Epithelial cell of prostate (primary cell): Measurements from ENCODE around the gene WWOX.

Experiments used
- DNase-seq: peaks from one replicate; pipeline ENCODE4 v3.0.0-alpha.2; 2011; ENCODE audit warnings: low read depth, low spot score
- H3K27ac ChIP-seq: fragments of 450-650 bp; 2 replicates; pipeline ENCODE4 v1.5.1; 2017; ENCODE audit warnings: mild to moderate bottlenecking

Gene WWOX

DNA sequence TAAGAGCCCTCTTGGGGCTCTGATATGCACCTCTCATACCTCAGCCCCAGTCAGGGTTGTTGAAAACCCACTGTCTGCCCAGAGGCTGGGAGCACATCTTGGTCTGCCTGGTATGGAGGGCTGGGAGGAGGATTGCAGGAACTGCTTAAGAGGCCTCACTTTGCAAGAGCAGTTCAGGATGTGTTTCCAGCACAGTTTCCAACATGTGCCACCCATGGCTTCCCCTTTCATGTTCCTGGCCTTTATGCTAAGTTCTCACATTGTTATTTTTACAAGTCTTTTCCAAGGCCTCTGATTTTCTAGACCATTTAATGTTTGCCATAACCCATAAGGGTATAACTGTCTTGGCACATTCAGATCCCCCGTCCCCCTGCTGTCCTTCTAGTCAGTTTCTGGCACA is 155.4 kb downstream of the WWOX start:
- no peak overlapping the region for H3K27ac ChIP-seq
- DNase-seq = no peak

DNA sequence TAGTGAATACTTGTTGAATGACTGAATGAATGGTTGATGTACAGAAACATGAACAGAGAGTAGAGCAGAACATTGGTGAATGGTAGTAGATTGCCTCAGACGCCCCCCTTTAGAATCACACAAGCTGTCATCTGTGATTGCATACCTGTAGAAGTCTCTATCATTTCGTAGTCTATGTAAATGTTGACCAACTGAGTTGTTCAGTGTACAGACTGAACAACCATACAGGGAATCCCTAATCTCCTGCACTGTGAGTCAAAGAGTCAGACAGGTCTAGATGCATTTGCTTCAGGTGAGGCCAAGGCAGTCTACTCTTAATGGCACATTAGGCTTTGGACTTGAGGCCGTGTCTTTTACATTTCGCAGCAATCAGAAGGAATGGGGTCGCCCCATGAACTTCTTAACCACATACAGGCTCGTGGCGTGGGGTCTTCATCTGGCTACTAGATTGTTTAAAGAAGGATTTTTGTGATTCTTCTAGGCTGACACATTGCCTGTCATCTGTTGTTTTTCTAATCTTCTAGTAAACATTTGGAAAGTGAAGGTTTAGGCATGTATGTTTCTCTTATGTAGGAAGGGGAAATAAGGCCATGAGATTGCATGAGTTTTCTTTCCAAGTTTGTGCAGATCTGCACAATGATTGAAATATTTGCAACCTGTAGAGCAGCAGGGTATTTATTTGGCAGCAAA is 157.4 kb downstream of the WWOX start:
- H3K27ac ChIP-seq = no peak overlapping the region
- no peak for DNase-seq

- DNase-seq = no peak
- no peak overlapping the region for H3K27ac ChIP-seq
Measured at GRCh38 chr16:78257376-78257728, 157.9 kb downstream of the WWOX start.

DNA sequence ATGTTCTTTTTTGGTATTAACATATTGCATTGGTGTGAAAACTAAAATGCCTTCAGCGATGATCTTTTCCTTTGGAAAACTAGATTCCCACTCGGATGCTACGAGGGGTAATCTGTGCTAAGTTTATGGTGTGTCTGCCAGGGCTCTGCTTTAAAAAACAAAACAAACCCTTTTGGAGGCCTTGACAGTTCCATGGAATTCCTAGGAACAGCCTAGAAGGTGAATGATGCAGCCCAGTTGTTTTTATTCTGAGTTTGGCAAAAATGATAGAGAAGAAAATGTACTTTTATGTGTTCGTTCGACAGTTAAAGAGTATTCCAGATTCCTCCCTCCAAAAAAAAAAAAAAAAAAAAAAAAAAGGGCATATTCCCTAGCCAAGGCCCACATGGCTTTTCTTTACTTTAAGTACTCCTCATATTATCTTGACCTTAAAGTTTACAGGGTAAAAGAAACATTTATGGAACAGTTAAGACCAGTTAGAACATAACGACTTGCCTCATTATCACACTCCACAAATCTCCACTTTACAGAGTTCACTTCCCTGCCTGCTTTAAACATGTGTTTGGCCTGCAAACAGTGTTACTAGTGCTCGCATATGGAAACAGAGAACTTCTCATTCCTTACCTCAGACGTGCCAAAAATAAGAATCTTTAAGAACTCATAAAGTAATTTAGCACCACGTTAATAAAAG is 159.1 kb downstream of the WWOX start:
- DNase-seq = no peak
- no peak overlapping the region for H3K27ac ChIP-seq

DNA sequence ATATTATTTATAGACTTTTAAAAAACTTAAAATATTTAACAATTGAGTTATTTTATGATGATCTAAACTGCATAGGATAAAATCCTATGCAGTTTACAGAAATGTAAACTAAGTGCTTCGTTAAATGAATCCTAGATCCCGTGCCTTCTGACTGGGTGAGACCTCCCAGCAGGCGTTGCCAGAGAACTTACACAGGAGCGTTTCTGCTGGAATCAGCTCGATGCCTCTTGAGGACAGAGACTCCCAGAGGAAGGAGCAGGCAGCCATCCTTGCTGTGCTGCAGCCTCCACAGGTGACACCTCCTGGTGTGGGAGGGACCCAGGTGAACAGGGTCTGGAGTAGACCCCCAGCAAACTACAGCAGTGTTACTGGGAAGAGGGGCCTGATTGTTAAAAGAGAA is 160.4 kb downstream of the WWOX start:
- no peak overlapping the region for H3K27ac ChIP-seq
- DNase-seq = no peak

GRCh38 chr16:78264642-78265041 is 165.2 kb downstream of the WWOX start:
- no peak overlapping the region for H3K27ac ChIP-seq
- no peak for DNase-seq

DNA sequence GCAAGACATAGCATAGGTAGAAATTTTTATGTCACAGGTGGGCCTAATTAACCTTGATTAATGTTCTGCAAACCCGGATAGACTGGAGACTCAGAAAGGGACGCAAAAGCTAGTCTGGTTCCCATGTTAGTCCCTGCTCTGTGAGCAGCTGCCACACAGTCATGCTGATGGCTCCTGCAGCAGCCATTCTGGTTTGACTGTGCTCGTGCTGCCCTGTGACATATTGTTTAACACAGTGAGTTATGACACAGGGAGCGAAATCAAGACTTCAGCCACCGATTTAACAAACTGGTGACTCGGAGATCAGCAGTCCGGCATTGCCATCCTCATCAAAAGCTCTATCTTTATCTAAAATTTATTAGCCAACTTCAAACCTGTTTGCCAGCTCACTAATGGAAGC is 169.8 kb downstream of the WWOX start:
- DNase-seq = no peak
- H3K27ac ChIP-seq = no peak overlapping the region

DNA sequence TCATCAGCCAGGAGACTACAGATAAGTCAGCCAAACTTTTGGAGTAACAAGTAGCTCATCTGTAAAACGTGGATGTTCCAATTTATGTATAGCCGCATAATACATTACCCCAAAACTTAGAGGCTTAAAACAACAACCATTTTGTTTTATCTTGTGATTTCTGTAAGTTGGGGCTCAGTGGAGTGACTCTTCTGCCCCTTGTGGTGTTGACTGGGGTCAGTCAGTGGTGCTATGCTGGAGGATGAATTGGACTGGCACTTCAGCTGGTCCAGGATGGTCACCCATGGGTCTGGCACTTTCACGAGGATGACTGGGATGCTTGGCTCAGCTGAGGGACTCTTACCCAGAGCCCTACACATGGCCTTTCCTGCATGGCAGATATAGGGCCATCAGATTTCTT is 172.5 kb downstream of the WWOX start:
- no peak for DNase-seq
- H3K27ac ChIP-seq = no peak overlapping the region

- H3K27ac ChIP-seq = no peak overlapping the region
- no peak for DNase-seq
Measured at GRCh38 chr16:78274771-78275170, 175.3 kb downstream of the WWOX start.

- DNase-seq = no peak
- H3K27ac ChIP-seq = no peak overlapping the region
Measured at GRCh38 chr16:78275420-78275819, 176.0 kb downstream of the WWOX start.

- H3K27ac ChIP-seq = no peak overlapping the region
Measured at GRCh38 chr16:78277321-78278055, 178.0 kb downstream of the WWOX start.

GRCh38 chr16:78278056-78278450 is 178.6 kb downstream of the WWOX start:
- H3K27ac ChIP-seq = no peak overlapping the region
- no peak for DNase-seq

More at GRCh38 chr16:78277321-78278055, 178.0 kb downstream of the WWOX start:
- DNase-seq = no peak

DNA sequence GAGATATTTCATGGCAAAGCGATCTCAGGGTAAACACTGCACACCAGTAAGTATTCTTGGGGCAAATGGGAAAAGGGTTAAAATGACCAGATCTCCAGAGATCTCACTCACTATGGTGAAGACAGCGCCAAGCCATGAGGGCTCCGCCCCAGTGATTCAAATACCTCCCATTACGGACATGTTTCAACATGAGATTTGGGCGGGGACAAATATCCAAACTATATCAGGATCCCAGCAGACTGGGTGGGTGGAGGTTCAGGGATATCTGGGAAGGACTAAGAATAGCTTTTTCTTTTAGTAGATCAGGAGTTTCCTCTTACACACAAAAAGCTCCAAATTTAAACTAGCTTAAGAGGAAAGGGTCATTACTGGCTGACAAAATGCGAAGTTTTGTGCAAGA is 181.7 kb downstream of the WWOX start:
- DNase-seq = no peak
- H3K27ac ChIP-seq = no peak overlapping the region

DNA sequence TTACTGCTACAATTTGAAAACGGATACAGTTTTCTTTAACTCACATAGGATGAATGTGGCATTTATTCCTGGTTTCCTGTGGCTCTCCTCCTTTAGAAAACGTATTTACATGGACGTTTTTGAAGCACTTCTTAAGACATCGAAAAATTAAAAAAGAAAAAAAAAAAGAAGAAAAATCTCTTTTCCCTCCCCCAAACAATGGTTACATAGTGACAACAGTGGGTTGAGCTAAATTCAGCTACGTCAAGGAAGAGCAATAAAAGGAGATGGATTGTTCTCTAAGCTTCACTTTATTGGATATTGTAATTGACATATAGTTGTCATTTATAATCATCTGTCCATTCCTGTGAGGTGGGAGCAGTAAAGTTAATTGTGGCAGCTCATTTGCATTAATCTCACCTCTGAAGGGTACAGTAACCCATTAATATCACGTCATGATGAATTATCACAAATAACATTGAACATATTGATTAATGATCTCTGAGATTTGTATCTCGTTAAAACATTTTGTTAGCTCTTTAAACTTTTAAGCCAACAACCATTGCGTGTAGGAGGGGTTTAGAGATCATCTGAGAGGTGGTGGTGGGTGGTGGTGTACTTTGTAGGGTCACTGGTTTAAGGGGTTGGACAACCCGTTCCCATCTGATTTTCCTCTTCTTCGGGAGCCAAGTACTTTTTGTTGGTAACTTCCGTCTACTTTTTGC is 184.2 kb downstream of the WWOX start:
- no peak for DNase-seq
- no peak overlapping the region for H3K27ac ChIP-seq

DNA sequence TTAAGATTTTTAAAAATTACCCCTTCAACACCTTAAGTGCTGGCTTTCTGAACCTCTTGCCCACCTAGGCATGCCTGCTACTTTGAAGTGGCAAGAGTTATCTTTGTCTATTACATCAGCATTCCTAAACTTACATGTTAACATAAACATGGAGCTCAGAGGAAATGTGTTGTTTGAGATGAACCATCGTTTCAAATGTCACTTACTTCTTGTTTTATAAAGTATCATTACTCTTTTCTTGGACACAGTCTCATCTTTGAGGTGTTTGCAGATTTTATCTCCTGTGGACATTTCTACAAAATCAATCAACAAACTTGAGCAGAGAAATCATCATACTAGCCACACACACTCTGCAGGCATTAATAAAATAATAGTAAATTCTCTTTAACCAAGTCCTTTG is 184.9 kb downstream of the WWOX start:
- no peak overlapping the region for H3K27ac ChIP-seq
- DNase-seq = no peak

DNA sequence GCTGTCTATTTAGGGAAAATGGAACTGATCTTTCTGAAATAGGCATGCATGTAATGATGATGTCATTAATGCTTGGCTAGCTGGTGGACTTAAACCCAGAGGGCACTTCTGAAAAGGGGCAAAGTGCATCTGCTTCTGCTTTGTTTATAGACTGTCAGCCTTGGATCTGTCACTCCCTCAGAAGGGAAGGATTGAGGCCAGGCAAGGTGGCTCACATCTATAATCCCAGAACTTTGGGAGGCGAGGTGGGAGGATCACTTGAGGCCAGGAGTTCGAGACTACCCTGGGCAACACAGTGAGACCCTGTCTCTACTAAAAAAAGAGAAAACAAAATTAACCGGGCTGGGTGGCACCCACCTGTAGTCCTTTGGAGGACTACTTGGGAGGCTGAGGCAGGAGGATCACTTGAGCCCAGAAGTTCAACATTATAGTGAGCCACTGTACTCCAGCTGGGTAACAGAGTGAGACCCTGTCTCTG is 185.5 kb downstream of the WWOX start:
- no peak for DNase-seq
- no peak overlapping the region for H3K27ac ChIP-seq

GRCh38 chr16:78285437-78285922 is 186.0 kb downstream of the WWOX start:
- DNase-seq = no peak
- no peak overlapping the region for H3K27ac ChIP-seq

GRCh38 chr16:78286065-78286464 is 186.6 kb downstream of the WWOX start:
- DNase-seq = no peak
- H3K27ac ChIP-seq = no peak overlapping the region

- no peak for DNase-seq
- H3K27ac ChIP-seq = no peak overlapping the region
Measured at GRCh38 chr16:78288888-78289287, 189.4 kb downstream of the WWOX start.

GRCh38 chr16:78289373-78289772 is 189.9 kb downstream of the WWOX start:
- H3K27ac ChIP-seq = no peak overlapping the region
- no peak for DNase-seq

- H3K27ac ChIP-seq = no peak overlapping the region
- no peak for DNase-seq
Measured at GRCh38 chr16:78289844-78290277, 190.4 kb downstream of the WWOX start.
